Measurements from ENCODE around the gene RTL3.

GRCh38 chrX:78618987-78619386, 40.1 kb downstream of the RTL3 start:
- TF ChIP-seq EP300 (IDR thresholded peaks at IDR 0.05) (no peak), CTCF (IDR thresholded peaks at IDR 0.05) (no peak)

Data from gastroesophageal sphincter (tissue), 3 donors.